IMR-90 (cell line): Measurements from ENCODE around the gene TBC1D10A. TPM values are rescaled to one million over a fixed set of nuclear protein-coding genes. Genes with fewer than 3 reads are reported as not detected.

ENCODE experiments used
- ATAC-seq: fragments of 200-7000 bp; cut with Tn5 transposase; 2 replicates; pipeline ENCODE4 v1.9.1; 2020; ENCODE audit warnings: low read depth, mild to moderate bottlenecking, moderate library complexity
- BruUV-seq: library from RNA; stranded (reverse); fragments of 400-500 nt; replicated peaks from 2 replicates; lab custom pipeline; 2021; lab: Mats Ljungman, UMichigan
- CTCF ChIA-PET: fragments of 300-600 bp; formaldehyde crosslinking; extraction: SDS; loops from one replicate; lab custom pipeline; 2021; ENCODE audit warnings: antibody characterized with exemption; lab: Yijun Ruan, JAX
- POLR2A ChIA-PET: fragments of 300-600 bp; sonication (Branson Sonifier 250); formaldehyde crosslinking; loops from one replicate; lab custom pipeline; 2022; ENCODE audit warnings: antibody characterized with exemption; ENCODE audit not compliant: unreplicated experiment; lab: Charles Lee
- DNase-seq: peaks from one replicate; pipeline ENCODE4 v3.0.0; 2013
- H2AFZ ChIP-seq: replicated peaks from 2 replicates; pipeline ENCODE3; 2013; ENCODE audit warnings: low read length, mild to moderate bottlenecking; ENCODE audit not compliant: poor library complexity
- H2AK5ac ChIP-seq: 2 replicates; pipeline ENCODE4 v1.6.1; 2013; ENCODE audit warnings: low read depth, low read length, inconsistent platforms
- H2AK9ac ChIP-seq: replicated peaks from 2 replicates; pipeline ENCODE3; 2013; ENCODE audit warnings: mild to moderate bottlenecking, low read depth, low read length, moderate library complexity; ENCODE audit not compliant: poor library complexity
- H2BK120ac ChIP-seq: 2 replicates; pipeline ENCODE4 v1.6.1; 2013; ENCODE audit warnings: low read depth, low read length, inconsistent platforms
- H2BK15ac ChIP-seq: 3 replicates; pipeline ENCODE4 v1.6.1; 2013; ENCODE audit warnings: low read depth, low read length, inconsistent platforms
- H2BK20ac ChIP-seq: 2 replicates; pipeline ENCODE4 v1.6.1; 2013; ENCODE audit warnings: low read depth, mild to moderate bottlenecking, inconsistent platforms, low read length, moderate library complexity
- H2BK5ac ChIP-seq: 2 replicates; pipeline ENCODE4 v1.6.1; 2013; ENCODE audit warnings: mild to moderate bottlenecking, low read depth, low read length, inconsistent platforms; ENCODE audit not compliant: poor library complexity, severe bottlenecking
- H3K14ac ChIP-seq: replicated peaks from 2 replicates; pipeline ENCODE4 v1.6.1; 2013; ENCODE audit warnings: low read depth, low read length, inconsistent platforms
- H3K18ac ChIP-seq: 2 replicates; pipeline ENCODE4 v1.6.1; 2013; ENCODE audit warnings: low read depth, low read length, control low read depth
- H3K23ac ChIP-seq: 2 replicates; pipeline ENCODE4 v1.6.1; 2013; ENCODE audit warnings: low read depth, low read length, inconsistent platforms
- H3K27ac ChIP-seq: 2 replicates; pipeline ENCODE4 v1.5.1; 2013; ENCODE audit warnings: mild to moderate bottlenecking, control low read depth, low read length; ENCODE audit not compliant: insufficient read depth
- H3K27me3 ChIP-seq: 2 replicates; pipeline ENCODE4 v1.6.1; 2013; ENCODE audit warnings: low read length; ENCODE audit not compliant: control insufficient read depth, insufficient read depth
- H3K36me3 ChIP-seq: 2 replicates; pipeline ENCODE4 v1.6.1; 2013; ENCODE audit warnings: low read length, mixed read lengths; ENCODE audit not compliant: control insufficient read depth, insufficient read depth
- H3K4ac ChIP-seq: 2 replicates; pipeline ENCODE4 v1.6.1; 2013; ENCODE audit warnings: low read depth, low read length, inconsistent platforms
- H3K4me1 ChIP-seq: 2 replicates; pipeline ENCODE4 v1.6.1; 2013; ENCODE audit warnings: low read length, mixed read lengths; ENCODE audit not compliant: control insufficient read depth, insufficient read depth
- H3K4me2 ChIP-seq: 2 replicates; pipeline ENCODE4 v1.6.1; 2013; ENCODE audit warnings: low read depth, mild to moderate bottlenecking, control low read depth, low read length, moderate library complexity
- H3K4me3 ChIP-seq: 2 replicates; pipeline ENCODE4 v1.5.1; 2013; ENCODE audit warnings: low read depth, mild to moderate bottlenecking, control low read depth, low read length, moderate library complexity; ENCODE audit not compliant: insufficient read depth
- H3K56ac ChIP-seq: 2 replicates; pipeline ENCODE4 v1.6.1; 2013; ENCODE audit warnings: low read length, inconsistent platforms; ENCODE audit not compliant: insufficient read depth; ENCODE audit errors: extremely low read depth
- H3K79me1 ChIP-seq, 2 experiments: 2 replicates each; pipeline ENCODE4 v1.6.1; 2013; ENCODE audit warnings: low read length in 2 of 2, inconsistent platforms in 1 of 2, low read depth in 1 of 2
- H3K9ac ChIP-seq: 2 replicates; pipeline ENCODE4 v1.6.1; 2013; ENCODE audit warnings: low read depth, low read length, control low read depth
- H3K9me1 ChIP-seq: 2 replicates; pipeline ENCODE4 v1.6.1; 2013; ENCODE audit warnings: low read length, inconsistent platforms; ENCODE audit not compliant: insufficient read depth
- H3K9me3 ChIP-seq: 2 replicates; pipeline ENCODE4 v1.6.1; 2013; ENCODE audit warnings: low read length; ENCODE audit not compliant: control insufficient read depth, insufficient read depth
- H4K20me1 ChIP-seq: 2 replicates; pipeline ENCODE4 v1.6.1; 2013; ENCODE audit warnings: low read length, inconsistent platforms; ENCODE audit not compliant: insufficient read depth
- H4K5ac ChIP-seq: 2 replicates; pipeline ENCODE4 v1.6.1; 2013; ENCODE audit warnings: mild to moderate bottlenecking, low read depth, low read length, control low read depth
- H4K8ac ChIP-seq, 2 experiments: 2 replicates each; pipeline ENCODE4 v1.6.1; 2013; ENCODE audit warnings: low read depth in 2 of 2, low read length in 2 of 2, control low read depth in 1 of 2, inconsistent platforms in 1 of 2
- H4K91ac ChIP-seq: 2 replicates; pipeline ENCODE4 v1.6.1; 2013; ENCODE audit warnings: low read depth, low read length, inconsistent platforms; ENCODE audit not compliant: insufficient read depth
- BHLHE40 ChIP-seq: fragments of 150-350 bp; IDR thresholded peaks from 2 replicates; pipeline ENCODE4 v1.6.1; 2016; ENCODE audit warnings: mild to moderate bottlenecking, low read depth, low read length
- CHD1 ChIP-seq: IDR thresholded peaks from 2 replicates; pipeline ENCODE4 v1.6.1; 2012; ENCODE audit warnings: low read depth, low read length, improper control_type of control experiment
- CTCF ChIP-seq: conservative IDR thresholded peaks from 2 replicates; pipeline ENCODE4 v1.5.1; 2012; ENCODE audit warnings: mild to moderate bottlenecking, low read depth, low read length, improper control_type of control experiment
- FOS ChIP-seq: fragments of 150-350 bp; IDR thresholded peaks from 2 replicates; pipeline ENCODE4 v1.6.1; 2016; ENCODE audit warnings: low read depth, low read length
- MAFK ChIP-seq: IDR thresholded peaks from 2 replicates; pipeline ENCODE4 v1.6.1; 2012; ENCODE audit warnings: low read depth, low read length, improper control_type of control experiment
- MAZ ChIP-seq: IDR thresholded peaks from 2 replicates; pipeline ENCODE4 v1.6.1; 2012; ENCODE audit warnings: low read depth, mild to moderate bottlenecking, low read length, improper control_type of control experiment, moderate library complexity, borderline replicate concordance
- MXI1 ChIP-seq: IDR thresholded peaks from 2 replicates; pipeline ENCODE4 v1.6.1; 2012; ENCODE audit warnings: low read depth, mild to moderate bottlenecking, low read length, moderate library complexity, borderline replicate concordance
- NFE2L2 ChIP-seq: fragments of 150-350 bp; IDR thresholded peaks from 2 replicates; pipeline ENCODE4 v1.6.1; 2016; ENCODE audit warnings: low read depth, mild to moderate bottlenecking, low read length
- POLR2A ChIP-seq: IDR thresholded peaks from 2 replicates; pipeline ENCODE4 v1.6.1; 2012; ENCODE audit warnings: mild to moderate bottlenecking, low read depth, low read length
- RAD21 ChIP-seq: IDR thresholded peaks from 2 replicates; pipeline ENCODE4 v1.6.1; 2012; ENCODE audit warnings: low read length, improper control_type of control experiment
- RCOR1 ChIP-seq: IDR thresholded peaks from 2 replicates; pipeline ENCODE4 v1.6.1; 2012; ENCODE audit warnings: mild to moderate bottlenecking, low read length, improper control_type of control experiment; ENCODE audit not compliant: insufficient replicate concordance
- RFX5 ChIP-seq: IDR thresholded peaks from 2 replicates; pipeline ENCODE4 v1.8.0; 2012; ENCODE audit warnings: low read depth, mild to moderate bottlenecking, low read length, moderate library complexity
- SMC3 ChIP-seq: fragments of 150-350 bp; IDR thresholded peaks from 2 replicates; pipeline ENCODE4 v1.6.1; 2016; ENCODE audit warnings: low read depth, mild to moderate bottlenecking, antibody characterized with exemption, low read length, moderate library complexity
- WGBS, 2 experiments: methylation state at CpG; one replicate each; pipeline versions ENCODE4 v1.1.5 to v1.1.7; 2013; ENCODE audit warnings: missing lambda C conversion rate in 2 of 2; ENCODE audit not compliant: insufficient read length in 1 of 2; ENCODE audit errors: extremely low coverage in 2 of 2; 5-methylcytosine and 5-hydroxymethylcytosine counted together
- dilution Hi-C: fragments of 300-500 bp; cut with HindIII; formaldehyde crosslinking; loops from one replicate; pipeline ENCODE4 v1.14.3; 2018; ENCODE audit warnings: low sequenced_read_pairs; ENCODE audit not compliant: unreplicated experiment
- in situ Hi-C: fragments of 300-500 bp; cut with MboI; formaldehyde crosslinking; loops from 3 replicates; pipeline ENCODE4 v1.14.3; 2019; ENCODE audit warnings: low sequenced_read_pairs, inconsistent platforms, mixed read lengths
- intact Hi-C: fragments of 100-400 bp; cut with micrococcal nuclease; formaldehyde crosslinking; loops from 2 replicates; pipeline ENCODE4 v1.10.0; 2022
- polyA plus RNA-seq, 3 experiments: library from polyadenylated mRNA; depleted of rRNA; stranded (reverse); fragments of >200 nt; gene quantifications; 2 replicates each; pipeline ENCODE4 v1.2.3, GENCODE V29; 2012; ENCODE audit warnings: low replicate concordance in 1 of 3
- total RNA-seq: library from RNA; depleted of rRNA; stranded (reverse); fragments of >200 nt; gene quantifications from 2 replicates; pipeline ENCODE4 v1.2.3, GENCODE V29; 2012
- TF ChIP-seq, protein P1 (sequence below): fragments of 150-350 bp; IDR thresholded peaks from 2 replicates; pipeline ENCODE4 v1.6.1; 2017; ENCODE audit warnings: mild to moderate bottlenecking, antibody characterized with exemption, low read length, low read depth
- TF ChIP-seq, protein P2 (sequence below): fragments of 150-350 bp; IDR thresholded peaks from 2 replicates; pipeline ENCODE4 v1.6.1; 2016; ENCODE audit warnings: low read depth, mild to moderate bottlenecking, low read length, moderate library complexity, borderline replicate concordance

Gene TBC1D10A
- total and polyA plus RNA-seq, 2 of the 4 experiments (the other 2 are of a cell fraction), result 16.3 to 33.1 TPM

DNA sequence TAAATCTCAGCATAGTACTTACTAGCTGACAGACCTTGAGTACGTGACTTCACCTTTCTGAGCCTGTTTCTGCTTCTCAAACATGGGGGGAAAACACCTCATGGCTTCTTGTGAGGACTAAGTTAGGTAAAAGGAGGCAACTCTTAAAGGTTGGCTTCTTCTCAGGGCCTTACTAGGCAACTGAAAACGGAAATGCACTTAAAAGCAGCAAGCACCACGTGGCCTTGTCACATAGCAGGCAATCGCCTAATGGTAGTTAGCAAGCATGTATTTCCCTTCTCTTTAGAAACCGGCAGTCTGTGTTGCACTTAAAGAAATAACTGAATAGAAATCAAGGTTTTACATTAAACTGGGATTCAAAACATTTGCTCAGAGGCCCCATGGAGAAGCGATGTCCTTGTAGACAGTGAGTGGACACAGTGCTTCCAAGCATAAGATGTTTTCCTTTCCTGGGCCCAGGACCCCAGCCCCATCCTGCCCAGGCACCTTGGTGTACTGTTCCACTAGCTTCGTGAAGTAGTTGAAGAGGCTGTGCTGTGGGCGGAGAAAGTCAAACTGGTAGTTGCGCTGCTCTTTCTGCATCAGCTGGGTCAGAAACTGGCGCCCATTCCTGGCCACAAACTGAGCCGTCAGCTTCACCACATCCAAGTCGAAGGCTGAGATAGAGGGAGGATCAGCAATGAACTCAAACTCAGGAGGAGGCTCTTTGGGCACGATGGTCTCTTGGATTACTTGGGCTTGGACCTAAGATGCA is 17.9 kb upstream of the TBC1D10A start:
- H2BK20ac ChIP-seq, result no peak overlapping the region
- ATAC-seq (no peak), DNase-seq (no peak)
- H4K5ac ChIP-seq, result no peak overlapping the region
- H3K14ac ChIP-seq, result no peak overlapping the region
- H3K4me3 ChIP-seq, result no peak overlapping the region
- BruUV-seq, result no TSS peak
- CTCF ChIA-PET, result interaction anchor here (0.6 kb wide), 1 partner anchor 37 kb away, joined by 3 read pairs; no protein-coding TSS in a partner anchor
- peaks cover 20 to 43% of the 10 kb centered on the region in 2 experiments for H3K79me1 ChIP-seq
- H2BK15ac ChIP-seq, result no peak overlapping the region
- no peaks in the 10 kb centered on the region for H3K9me1 ChIP-seq
- no peak overlapping the region for H2BK120ac ChIP-seq
- intact Hi-C loops, result no loop called here
- no peak overlapping the region for H2AK9ac ChIP-seq
- no peak overlapping the region for H2AK5ac ChIP-seq
- no peak overlapping the region for H4K8ac ChIP-seq
- dilution Hi-C loops, result no loop called here
- H3K9ac ChIP-seq, result no peak overlapping the region
- POLR2A ChIA-PET, result no interaction called here
- H3K23ac ChIP-seq, result no peak overlapping the region
- no peak overlapping the region for H3K56ac ChIP-seq
- 0 out of 2 replicates have a peak, but pooled peaks cover 2% of the 10 kb centered on the region for H3K4me1 ChIP-seq
- H3K36me3 ChIP-seq, result peaks cover 75% of the 10 kb centered on the region
- no peak overlapping the region for H4K91ac ChIP-seq
- H3K4ac ChIP-seq, result no peak overlapping the region
- no peak overlapping the region for H3K4me2 ChIP-seq
- H2BK5ac ChIP-seq, result no peak overlapping the region
- no peak overlapping the region for H3K27ac ChIP-seq
- no peak overlapping the region for H2AFZ ChIP-seq
- H3K27me3 ChIP-seq, result no peaks in the 10 kb centered on the region
- 100% methylated on average over 6 of the region's 13 CpGs; no CpG with 5 or more reads in 1 of the 2 experiments for WGBS, 2 experiments
- no peaks in the 10 kb centered on the region for H3K9me3 ChIP-seq
- no peak overlapping the region for H3K18ac ChIP-seq
- peaks cover 23% of the 10 kb centered on the region for H4K20me1 ChIP-seq
- in situ Hi-C loops, result no loop called here
- TF ChIP-seq POLR2A (no peak), RFX5 (no peak), BHLHE40 (no peak), MXI1 (no peak), FOS (no peak), RCOR1 (no peak), CTCF (no peak), MAFK (no peak), CHD1 (no peak), NFE2L2 (no peak), SMC3 (no peak), RAD21 (no peak), MAZ (no peak)
- TF ChIP-seq, protein P1, sequence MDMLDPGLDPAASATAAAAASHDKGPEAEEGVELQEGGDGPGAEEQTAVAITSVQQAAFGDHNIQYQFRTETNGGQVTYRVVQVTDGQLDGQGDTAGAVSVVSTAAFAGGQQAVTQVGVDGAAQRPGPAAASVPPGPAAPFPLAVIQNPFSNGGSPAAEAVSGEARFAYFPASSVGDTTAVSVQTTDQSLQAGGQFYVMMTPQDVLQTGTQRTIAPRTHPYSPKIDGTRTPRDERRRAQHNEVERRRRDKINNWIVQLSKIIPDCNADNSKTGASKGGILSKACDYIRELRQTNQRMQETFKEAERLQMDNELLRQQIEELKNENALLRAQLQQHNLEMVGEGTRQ, result no peak
- TF ChIP-seq, protein P2, sequence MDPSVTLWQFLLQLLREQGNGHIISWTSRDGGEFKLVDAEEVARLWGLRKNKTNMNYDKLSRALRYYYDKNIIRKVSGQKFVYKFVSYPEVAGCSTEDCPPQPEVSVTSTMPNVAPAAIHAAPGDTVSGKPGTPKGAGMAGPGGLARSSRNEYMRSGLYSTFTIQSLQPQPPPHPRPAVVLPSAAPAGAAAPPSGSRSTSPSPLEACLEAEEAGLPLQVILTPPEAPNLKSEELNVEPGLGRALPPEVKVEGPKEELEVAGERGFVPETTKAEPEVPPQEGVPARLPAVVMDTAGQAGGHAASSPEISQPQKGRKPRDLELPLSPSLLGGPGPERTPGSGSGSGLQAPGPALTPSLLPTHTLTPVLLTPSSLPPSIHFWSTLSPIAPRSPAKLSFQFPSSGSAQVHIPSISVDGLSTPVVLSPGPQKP, result no peak
